Measurements from ENCODE around the gene TP53TG5. TPM values are rescaled to one million over a fixed set of nuclear protein-coding genes. Genes with fewer than 3 reads are reported as not detected.

TP53TG5 gene
- total RNA-seq, result not detected

DNA sequence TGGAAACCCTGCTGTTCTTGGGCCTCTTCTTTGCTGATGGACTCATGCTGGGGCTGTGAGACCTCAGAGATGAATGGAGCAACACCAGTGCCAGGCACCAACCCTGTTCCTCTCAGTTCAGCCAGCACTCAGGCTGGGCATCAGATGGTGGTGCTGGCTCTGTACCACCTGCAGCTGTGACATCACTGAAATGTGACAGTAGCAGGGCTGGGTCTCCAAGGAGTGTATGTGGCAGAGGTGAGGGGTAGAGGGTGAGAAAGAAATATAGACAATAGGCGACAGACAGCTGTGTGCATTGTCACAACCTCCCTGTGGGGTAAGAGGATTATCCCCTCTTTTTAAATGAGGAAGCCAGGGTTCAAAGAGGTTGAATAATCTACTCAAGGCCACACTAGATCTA, at the start of gene TP53TG5:
TP53TG5 (minus strand) TSS at position 135 of the 400 bp plus-strand sequence; CDS start at position 46, 89 bp downstream.
- Histone ChIP-seq H3K27ac (no peak within 1 kb of the TSS), H3K4me1 (peaks cover 0 to 10% (median 6%) of the 10 kb centered on the region in 4 donors), H3K36me3 (peaks cover 0 to 14% (median 0%) of the 10 kb centered on the region in 3 donors), H3K27me3 (no peaks in the 10 kb centered on the region), H3K9me3 (no peaks in the 10 kb centered on the region), H3K4me3 (no peak within 1 kb of the TSS)
- 85 to 94% methylated on average over 1 of the region's 1 CpG for WGBS, 2 donors
- no peak for DNase-seq (ENCODE audit: low spot score in 2 of 2)
- TF ChIP-seq EP300 (IDR thresholded peaks at IDR 0.05), result no peak
- TF ChIP-seq, protein P1, sequence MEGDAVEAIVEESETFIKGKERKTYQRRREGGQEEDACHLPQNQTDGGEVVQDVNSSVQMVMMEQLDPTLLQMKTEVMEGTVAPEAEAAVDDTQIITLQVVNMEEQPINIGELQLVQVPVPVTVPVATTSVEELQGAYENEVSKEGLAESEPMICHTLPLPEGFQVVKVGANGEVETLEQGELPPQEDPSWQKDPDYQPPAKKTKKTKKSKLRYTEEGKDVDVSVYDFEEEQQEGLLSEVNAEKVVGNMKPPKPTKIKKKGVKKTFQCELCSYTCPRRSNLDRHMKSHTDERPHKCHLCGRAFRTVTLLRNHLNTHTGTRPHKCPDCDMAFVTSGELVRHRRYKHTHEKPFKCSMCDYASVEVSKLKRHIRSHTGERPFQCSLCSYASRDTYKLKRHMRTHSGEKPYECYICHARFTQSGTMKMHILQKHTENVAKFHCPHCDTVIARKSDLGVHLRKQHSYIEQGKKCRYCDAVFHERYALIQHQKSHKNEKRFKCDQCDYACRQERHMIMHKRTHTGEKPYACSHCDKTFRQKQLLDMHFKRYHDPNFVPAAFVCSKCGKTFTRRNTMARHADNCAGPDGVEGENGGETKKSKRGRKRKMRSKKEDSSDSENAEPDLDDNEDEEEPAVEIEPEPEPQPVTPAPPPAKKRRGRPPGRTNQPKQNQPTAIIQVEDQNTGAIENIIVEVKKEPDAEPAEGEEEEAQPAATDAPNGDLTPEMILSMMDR (IDR thresholded peaks at IDR 0.05), result no peak
- no peak for TF ChIP-seq POLR2A (IDR thresholded peaks at IDR 0.05)

DNA sequence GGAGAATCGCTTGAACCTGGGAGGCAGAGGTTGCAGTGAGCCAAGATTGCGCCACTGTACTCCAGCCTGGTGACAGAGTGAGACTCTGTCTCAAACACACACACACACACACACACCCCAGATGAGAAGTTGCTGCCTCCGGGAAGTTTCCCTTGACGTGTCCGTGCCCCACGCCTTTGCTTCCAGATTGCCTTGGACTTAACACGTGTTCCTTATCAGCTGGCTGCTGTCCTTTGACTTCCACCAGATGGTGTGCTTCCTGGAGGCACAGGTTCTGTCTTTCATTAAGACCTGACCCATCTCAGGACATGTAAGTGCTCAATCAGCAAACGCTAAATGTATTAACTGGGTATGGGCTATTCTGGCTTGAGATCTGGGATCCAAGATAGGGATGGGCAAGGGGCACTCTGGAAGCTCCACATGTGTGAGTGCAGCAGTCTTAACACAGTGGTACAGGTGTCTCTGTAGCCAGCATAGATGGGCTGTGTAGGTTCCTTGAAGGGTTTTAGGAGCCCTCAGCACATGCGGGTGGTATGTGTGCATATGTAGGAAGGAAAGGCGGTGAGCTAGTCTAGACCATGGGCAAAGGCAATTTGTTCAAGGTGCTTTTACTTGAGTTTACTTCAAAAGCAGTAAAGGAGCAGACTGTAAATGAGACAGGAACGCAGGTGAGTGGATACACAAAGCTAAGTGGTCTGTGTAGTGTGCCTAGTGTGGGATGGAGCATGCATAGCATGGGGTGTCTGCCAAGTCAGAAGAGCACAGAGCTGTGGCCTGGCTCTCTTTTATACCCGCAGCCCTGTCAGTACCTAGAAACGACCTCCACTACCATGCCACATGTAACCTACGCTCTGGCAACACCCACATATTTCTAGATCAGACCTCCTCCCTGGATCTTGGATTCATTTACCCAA, 49.4 kb upstream of the TP53TG5 start:
- 80 to 83% methylated on average over 12 to 14 of the region's 14 CpGs for WGBS, 2 donors
- peaks cover 0 to 17% (median 0%) of the 10 kb centered on the region in 4 donors for H3K4me1 ChIP-seq
- H3K27ac ChIP-seq, result no peak overlapping the region
- H3K27me3 ChIP-seq, result no peaks in the 10 kb centered on the region
- no peak overlapping the region for H3K4me3 ChIP-seq
- DNase-seq (ENCODE audit: low spot score in 2 of 2), result no peak
- no peaks in the 10 kb centered on the region for H3K9me3 ChIP-seq
- no peak for TF ChIP-seq POLR2A (IDR thresholded peaks at IDR 0.05)
- TF ChIP-seq, protein P1 (IDR thresholded peaks at IDR 0.05), result no peak
- TF ChIP-seq EP300 (IDR thresholded peaks at IDR 0.05), result no peak
- H3K36me3 ChIP-seq, result peaks cover 0 to 46% (median 10%) of the 10 kb centered on the region in 3 donors

DNA sequence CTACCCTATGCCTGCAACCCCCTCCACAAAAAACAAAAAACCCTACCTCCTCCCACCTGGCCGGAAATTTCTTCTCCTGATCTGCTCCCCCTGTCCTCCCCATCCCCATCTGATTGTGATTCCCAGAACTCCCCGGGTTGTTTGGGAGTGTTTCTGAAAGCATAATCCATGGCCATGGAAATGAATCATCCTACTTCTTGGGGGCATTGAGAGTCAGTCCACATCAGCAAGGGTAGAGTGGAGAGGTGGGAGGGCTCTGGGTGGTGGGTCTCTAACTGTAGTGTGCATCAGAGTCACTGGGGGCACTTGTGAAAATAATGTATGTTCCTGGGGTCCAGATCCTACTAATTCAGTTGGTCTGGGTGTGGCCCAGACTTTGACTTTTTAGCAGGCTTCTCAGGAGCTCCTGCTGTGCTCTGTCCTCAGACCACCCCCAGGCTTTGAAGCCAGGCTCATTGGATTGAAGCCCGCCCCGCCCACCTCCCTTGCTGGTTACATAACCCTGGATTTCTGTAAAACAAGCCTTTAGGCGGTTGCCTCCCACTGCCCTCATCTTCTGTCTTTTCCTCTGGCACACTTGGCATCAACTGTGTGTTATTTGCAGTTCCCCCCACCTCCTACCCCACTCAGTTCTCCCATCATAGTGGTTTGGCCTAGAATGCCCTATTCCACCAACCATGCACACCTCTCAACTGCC, 48.3 kb upstream of the TP53TG5 start:
- H3K36me3 ChIP-seq, result peaks cover 0 to 56% (median 14%) of the 10 kb centered on the region in 3 donors
- WGBS, 2 donors, result 79 to 80% methylated on average over 5 of the region's 5 CpGs

DNA sequence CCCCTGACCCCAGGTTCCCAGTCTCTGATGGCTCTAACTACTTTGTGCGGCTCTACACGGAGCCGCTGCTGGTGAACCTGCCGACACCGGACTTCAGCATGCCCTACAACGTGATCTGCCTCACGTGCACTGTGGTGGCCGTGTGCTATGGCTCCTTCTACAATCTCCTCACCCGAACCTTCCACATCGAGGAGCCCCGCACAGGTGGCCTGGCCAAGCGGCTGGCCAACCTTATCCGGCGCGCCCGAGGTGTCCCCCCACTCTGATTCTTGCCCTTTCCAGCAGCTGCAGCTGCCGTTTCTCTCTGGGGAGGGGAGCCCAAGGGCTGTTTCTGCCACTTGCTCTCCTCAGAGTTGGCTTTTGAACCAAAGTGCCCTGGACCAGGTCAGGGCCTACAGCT, 47.4 kb upstream of the TP53TG5 start:
- TF ChIP-seq EP300 (IDR thresholded peaks at IDR 0.05), result no peak
- TF ChIP-seq, protein P1 (IDR thresholded peaks at IDR 0.05), result no peak
- no peak for TF ChIP-seq POLR2A (IDR thresholded peaks at IDR 0.05)
- H3K9me3 ChIP-seq, result no peaks in the 10 kb centered on the region
- peaks cover 0 to 65% (median 23%) of the 10 kb centered on the region in 3 donors for H3K36me3 ChIP-seq
- peaks cover 0 to 17% (median 0%) of the 10 kb centered on the region in 4 donors for H3K4me1 ChIP-seq
- no peaks in the 10 kb centered on the region for H3K27me3 ChIP-seq
- no peak for DNase-seq (ENCODE audit: low spot score in 2 of 2)
- H3K4me3 ChIP-seq, result no peak overlapping the region
- no peak overlapping the region for H3K27ac ChIP-seq
- 93 to 96% methylated on average over 17 of the region's 17 CpGs for WGBS, 2 donors

More for the DNA sequence above, 48.3 kb upstream of the TP53TG5 start:
- no peaks in the 10 kb centered on the region for H3K27me3 ChIP-seq
- H3K27ac ChIP-seq, result no peak overlapping the region
- no peak for DNase-seq (ENCODE audit: low spot score in 2 of 2)
- H3K4me3 ChIP-seq, result no peak overlapping the region
- H3K9me3 ChIP-seq, result no peaks in the 10 kb centered on the region
- peaks cover 0 to 17% (median 0%) of the 10 kb centered on the region in 4 donors for H3K4me1 ChIP-seq
- TF ChIP-seq, protein P1 (IDR thresholded peaks at IDR 0.05), result no peak
- TF ChIP-seq EP300 (IDR thresholded peaks at IDR 0.05) (no peak), POLR2A (IDR thresholded peaks at IDR 0.05) (no peak)

Data from tibial nerve (tissue), 4 donors.